ENCODE results near the gene RSF1. TPM values are rescaled to one million over a fixed set of nuclear protein-coding genes. Genes with fewer than 3 reads are reported as not detected.
A peak's percentile ranks its signal among the peaks of the same experiment; 100 is the strongest.
"Not testable (repeated sequence)": the region's sequence is repeated elsewhere in the genome, so short reads cannot be mapped to it uniquely, and the experiment has no call there.

RSF1 gene
- total RNA-seq, 4 donors from 2014 or later: 55.0 to 88.8 (median 65.8) TPM

DNA sequence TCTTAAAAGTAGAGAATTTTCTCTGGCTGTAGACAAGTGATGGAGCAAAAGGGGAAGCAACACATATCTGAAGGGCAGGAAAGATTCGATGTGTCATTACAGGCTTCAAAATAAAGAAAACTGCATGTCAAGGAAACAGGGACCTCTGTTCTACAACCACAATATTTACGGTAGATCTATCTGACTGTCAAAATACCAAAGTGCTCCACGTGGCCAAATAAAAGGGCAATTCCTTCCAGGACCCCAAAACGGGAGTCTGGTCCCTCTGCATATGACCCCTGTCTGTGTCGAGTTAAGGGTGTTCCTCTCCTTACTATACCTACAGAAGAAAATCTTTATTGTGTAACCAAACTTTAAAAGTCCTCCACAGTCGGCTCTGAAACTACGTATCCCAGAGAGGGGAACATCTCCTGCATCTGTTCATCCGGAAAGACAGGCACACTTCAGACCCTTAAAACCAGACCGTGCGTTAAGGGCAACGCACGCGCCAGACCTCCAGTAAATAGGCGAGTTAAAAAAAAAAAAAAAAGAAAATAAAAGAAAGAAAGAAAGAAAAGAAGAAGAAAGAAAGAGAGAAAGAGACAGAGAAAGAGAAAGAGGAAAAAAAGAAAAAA, 183.7 kb downstream of the RSF1 start:
- Histone ChIP-seq H3K9me3 (no peaks in the 10 kb centered on the region), H3K36me3 (no peaks in the 10 kb centered on the region), H3K4me1 (peaks cover 12 to 18% of the 10 kb centered on the region in 2 donors), H3K4me3 (replicated peaks in 1 of 3) (peak overlapping the region in 2 of 3 donors; percentile 78 to 84), H3K27ac (peak overlapping the region; percentile 64 to 80 (median 72)), H3K27me3 (no peaks in the 10 kb centered on the region)
- peak; percentile 41 to 53 for DNase-seq
- 0 to 2% methylated on average over 14 of the region's 14 CpGs for WGBS, 2 donors
- intact Hi-C loops (cut with DNase I): no loop called here
- TF ChIP-seq POLR2A (IDR thresholded peaks at IDR 0.05): no peak
- TF ChIP-seq, protein P1, sequence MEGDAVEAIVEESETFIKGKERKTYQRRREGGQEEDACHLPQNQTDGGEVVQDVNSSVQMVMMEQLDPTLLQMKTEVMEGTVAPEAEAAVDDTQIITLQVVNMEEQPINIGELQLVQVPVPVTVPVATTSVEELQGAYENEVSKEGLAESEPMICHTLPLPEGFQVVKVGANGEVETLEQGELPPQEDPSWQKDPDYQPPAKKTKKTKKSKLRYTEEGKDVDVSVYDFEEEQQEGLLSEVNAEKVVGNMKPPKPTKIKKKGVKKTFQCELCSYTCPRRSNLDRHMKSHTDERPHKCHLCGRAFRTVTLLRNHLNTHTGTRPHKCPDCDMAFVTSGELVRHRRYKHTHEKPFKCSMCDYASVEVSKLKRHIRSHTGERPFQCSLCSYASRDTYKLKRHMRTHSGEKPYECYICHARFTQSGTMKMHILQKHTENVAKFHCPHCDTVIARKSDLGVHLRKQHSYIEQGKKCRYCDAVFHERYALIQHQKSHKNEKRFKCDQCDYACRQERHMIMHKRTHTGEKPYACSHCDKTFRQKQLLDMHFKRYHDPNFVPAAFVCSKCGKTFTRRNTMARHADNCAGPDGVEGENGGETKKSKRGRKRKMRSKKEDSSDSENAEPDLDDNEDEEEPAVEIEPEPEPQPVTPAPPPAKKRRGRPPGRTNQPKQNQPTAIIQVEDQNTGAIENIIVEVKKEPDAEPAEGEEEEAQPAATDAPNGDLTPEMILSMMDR (IDR thresholded peaks at IDR 0.05): no peak

DNA sequence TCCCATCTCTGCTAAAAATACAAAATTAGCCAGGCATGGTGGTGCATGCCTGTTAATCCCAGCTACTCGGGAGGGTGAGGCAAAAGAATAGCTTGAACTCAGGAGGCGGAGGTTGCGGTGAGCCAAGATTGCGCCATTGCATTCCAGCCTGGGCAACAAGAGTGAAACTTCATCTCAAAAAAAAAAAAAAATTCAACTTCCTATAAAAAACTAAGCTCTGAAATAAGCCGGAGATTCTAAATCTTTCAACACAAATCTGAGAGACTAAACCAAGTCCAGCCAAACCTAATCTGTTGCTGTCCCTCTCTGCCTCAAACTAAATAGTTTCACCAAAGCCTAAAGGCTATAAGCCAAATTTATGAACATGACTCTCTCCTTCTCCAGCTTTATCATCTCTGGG, 186.6 kb downstream of the RSF1 start:
- not testable (repeated sequence) for H3K36me3 ChIP-seq, DNase-seq

DNA sequence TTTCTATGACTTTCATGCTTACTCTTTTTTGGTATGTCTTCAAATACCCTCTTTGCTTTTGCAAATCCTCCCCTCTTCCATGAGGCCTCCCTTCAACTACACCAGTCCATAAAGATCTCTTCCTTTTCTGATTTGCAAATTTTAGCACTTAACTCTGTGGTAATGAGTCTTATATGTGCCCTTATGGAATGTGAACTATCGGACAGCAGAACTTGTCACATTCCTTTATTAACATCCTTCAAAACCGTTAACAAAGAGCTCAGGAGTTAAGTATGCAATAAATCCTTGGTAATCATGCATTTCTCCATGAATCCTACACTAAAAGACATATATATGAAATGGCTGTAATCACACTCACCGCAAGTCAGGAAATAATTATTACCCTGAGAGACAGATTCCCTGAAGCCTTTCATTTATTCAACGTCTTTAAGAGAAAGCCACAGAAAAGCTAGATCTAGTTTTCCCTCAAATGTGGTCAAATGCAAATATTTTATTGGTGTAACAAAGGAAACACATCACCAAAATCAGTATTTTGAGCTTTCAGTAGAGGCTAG, 190.3 kb downstream of the RSF1 start:
- Histone ChIP-seq H3K4me3 (replicated peaks in 1 of 3) (no peak overlapping the region), H3K9me3 (no peaks in the 10 kb centered on the region)
- 89 to 92% methylated on average over 4 of the region's 4 CpGs for WGBS, 2 donors

More for the DNA sequence above, 186.6 kb downstream of the RSF1 start:
- H3K27me3 ChIP-seq; H3K27ac ChIP-seq; H3K4me3 ChIP-seq (replicated peaks in 1 of 3); H3K9me3 ChIP-seq; intact Hi-C loops (cut with DNase I): not testable (repeated sequence)
- WGBS, 2 donors: 93 to 94% methylated on average over 5 of the region's 5 CpGs
- H3K4me1 ChIP-seq: peaks cover 12 to 18% of the 10 kb centered on the region in 2 donors

DNA sequence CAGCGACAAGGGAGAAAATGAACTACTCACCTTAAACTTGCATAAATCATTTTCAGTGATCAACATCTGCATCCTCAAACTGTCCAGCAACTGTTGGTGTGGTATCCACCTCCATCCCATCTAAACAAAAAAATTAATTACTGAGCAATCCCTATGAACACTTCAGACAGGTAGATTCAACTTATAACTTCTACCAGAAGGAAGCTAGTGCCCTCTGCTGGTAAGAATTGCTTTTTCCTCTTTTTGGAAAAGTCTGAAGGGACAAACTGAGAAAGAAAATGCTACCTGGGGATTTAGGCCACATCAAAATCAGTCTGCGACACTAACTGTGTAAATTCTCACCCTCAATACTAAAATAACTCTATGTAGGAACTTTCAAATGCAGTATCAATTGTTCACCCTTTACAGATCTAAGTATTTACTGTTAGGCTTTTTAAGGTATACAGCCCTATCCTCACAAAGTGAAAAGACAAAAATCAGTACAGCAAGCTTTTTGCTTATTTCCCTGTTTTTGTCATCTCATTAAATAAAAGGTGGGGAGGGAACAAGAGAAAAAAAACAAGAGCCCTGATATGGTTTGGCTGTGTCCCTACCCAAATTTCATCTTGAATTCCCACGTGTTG, 200.8 kb downstream of the RSF1 start:
- Histone ChIP-seq H3K9me3 (no peaks in the 10 kb centered on the region), H3K27ac (no peak overlapping the region), H3K36me3 (peaks cover 28 to 56% of the 10 kb centered on the region in 2 donors), H3K4me1 (no peaks in the 10 kb centered on the region), H3K27me3 (no peaks in the 10 kb centered on the region), H3K4me3 (replicated peaks in 1 of 3) (no peak overlapping the region)
- TF ChIP-seq POLR2A (IDR thresholded peaks at IDR 0.05): no peak
- TF ChIP-seq, protein P1 (IDR thresholded peaks at IDR 0.05): peak; percentile 18 to 72 (median 59)
- DNase-seq: no peak
- intact Hi-C loops (cut with DNase I): no loop called here
- WGBS, 2 donors: 84 to 94% methylated on average over 3 of the region's 3 CpGs

More for the DNA sequence above, 190.3 kb downstream of the RSF1 start:
- peaks cover 0 to 4% of the 10 kb centered on the region in 2 donors for H3K36me3 ChIP-seq
- peaks cover 3% of the 10 kb centered on the region in 2 donors for H3K4me1 ChIP-seq
- TF ChIP-seq, protein P1 (IDR thresholded peaks at IDR 0.05): no peak
- TF ChIP-seq POLR2A (IDR thresholded peaks at IDR 0.05): no peak
- DNase-seq: no peak
- H3K27me3 ChIP-seq: no peaks in the 10 kb centered on the region
- H3K27ac ChIP-seq: no peak overlapping the region
- intact Hi-C loops (cut with DNase I): no loop called here

DNA sequence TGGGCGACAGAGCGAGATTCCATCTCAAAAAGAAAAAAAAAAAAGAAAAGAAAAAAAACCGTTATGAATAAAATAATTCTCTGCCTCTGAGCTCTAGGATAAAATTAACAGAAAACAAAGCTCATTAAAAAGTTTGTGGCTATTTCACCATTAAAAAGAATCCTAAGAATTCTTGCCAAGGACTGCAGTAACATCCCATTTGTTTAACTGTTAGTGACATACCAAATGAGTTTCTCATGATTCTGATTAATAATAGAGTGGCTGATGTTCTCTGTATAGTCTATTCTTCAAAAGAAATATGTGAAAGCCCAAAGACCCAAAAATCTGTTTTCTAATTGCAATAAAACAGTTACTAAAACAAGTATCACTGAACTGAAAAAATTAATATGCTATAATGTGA, 202.6 kb downstream of the RSF1 start:
- H3K4me3 ChIP-seq (replicated peaks in 1 of 3): no peak overlapping the region
- peaks cover 28 to 41% of the 10 kb centered on the region in 2 donors for H3K36me3 ChIP-seq
- 85 to 90% methylated on average over 3 of the region's 3 CpGs for WGBS, 2 donors
- H3K9me3 ChIP-seq: no peaks in the 10 kb centered on the region
- no peak for DNase-seq
- no peak for TF ChIP-seq POLR2A (IDR thresholded peaks at IDR 0.05)
- TF ChIP-seq, protein P1 (IDR thresholded peaks at IDR 0.05): no peak
- no peaks in the 10 kb centered on the region for H3K4me1 ChIP-seq
- intact Hi-C loops (cut with DNase I): no loop called here
- H3K27me3 ChIP-seq: no peaks in the 10 kb centered on the region
- H3K27ac ChIP-seq: no peak overlapping the region
